ENCODE results near the gene LASP1. TPM values are rescaled to one million over a fixed set of nuclear protein-coding genes. Genes with fewer than 3 reads are reported as not detected.

The LASP1 gene
- total RNA-seq, 1 experiment from 2014 or later: 68.1 TPM

- Mint-ChIP-seq H3K9me3 (ENCODE audit: unreplicated experiment) (no peaks in the 10 kb centered on the region), H3K27ac (ENCODE audit: low read depth, unreplicated experiment) (peak overlapping the region; percentile 42), H3K27me3 (ENCODE audit: insufficient read depth, unreplicated experiment) (no peaks in the 10 kb centered on the region), H3K4me3 (ENCODE audit: unreplicated experiment) (no peak overlapping the region), H3K36me3 (ENCODE audit: insufficient read depth, unreplicated experiment) (peaks cover 56% of the 10 kb centered on the region), H3K4me1 (ENCODE audit: insufficient read depth, unreplicated experiment) (no peaks in the 10 kb centered on the region)
- no TSS peak for BruUV-seq (replicated peaks)
- no peak for TF ChIP-seq CTCF (IDR thresholded peaks at IDR 0.05; ENCODE audit: unreplicated experiment)
- DNase-seq (ENCODE audit: unreplicated experiment): no peak
- POLR2A ChIA-PET: interaction anchor here (1.1 kb wide), 1 partner anchor 25 kb away, joined by 3 read pairs; no protein-coding TSS in a partner anchor
- CTCF ChIA-PET: no interaction called here
- intact Hi-C loops (cut with micrococcal nuclease): no loop called here
Measured at GRCh38 chr17:38912221-38912813, 42.5 kb downstream of the LASP1 start.

GRCh38 chr17:38914741-38915638 lies 45.1 kb downstream of the LASP1 start:
- no peak for DNase-seq (ENCODE audit: unreplicated experiment)
- ChIA-PET POLR2A (interaction anchor here (0.7 kb wide), 1 partner anchor 43 kb away, joined by 3 read pairs; no protein-coding TSS in a partner anchor), CTCF (interaction anchor here (0.6 kb wide), 1 partner anchor 238 kb away, joined by 4 read pairs; no protein-coding TSS in a partner anchor)
- Mint-ChIP-seq H3K4me3 (ENCODE audit: unreplicated experiment) (no peak overlapping the region), H3K36me3 (ENCODE audit: insufficient read depth, unreplicated experiment) (peaks cover 75% of the 10 kb centered on the region), H3K9me3 (ENCODE audit: unreplicated experiment) (no peaks in the 10 kb centered on the region), H3K27ac (ENCODE audit: low read depth, unreplicated experiment) (no peak overlapping the region), H3K27me3 (ENCODE audit: insufficient read depth, unreplicated experiment) (no peaks in the 10 kb centered on the region), H3K4me1 (ENCODE audit: insufficient read depth, unreplicated experiment) (no peaks in the 10 kb centered on the region)
- TF ChIP-seq CTCF (IDR thresholded peaks at IDR 0.05; ENCODE audit: unreplicated experiment): no peak
- BruUV-seq (replicated peaks): no TSS peak
- intact Hi-C loops (cut with micrococcal nuclease): no loop called here

- Mint-ChIP-seq H3K9me3 (ENCODE audit: unreplicated experiment) (no peaks in the 10 kb centered on the region), H3K4me3 (ENCODE audit: unreplicated experiment) (no peak overlapping the region), H3K4me1 (ENCODE audit: insufficient read depth, unreplicated experiment) (no peaks in the 10 kb centered on the region), H3K27ac (ENCODE audit: low read depth, unreplicated experiment) (no peak overlapping the region), H3K27me3 (ENCODE audit: insufficient read depth, unreplicated experiment) (no peaks in the 10 kb centered on the region), H3K36me3 (ENCODE audit: insufficient read depth, unreplicated experiment) (peaks cover 73% of the 10 kb centered on the region)
- no peak for TF ChIP-seq CTCF (IDR thresholded peaks at IDR 0.05; ENCODE audit: unreplicated experiment)
- BruUV-seq (replicated peaks): no TSS peak
- ChIA-PET CTCF (interaction anchor here (0.6 kb wide), 1 partner anchor 239 kb away, joined by 4 read pairs; no protein-coding TSS in a partner anchor), POLR2A (interaction anchor here (0.7 kb wide), 1 partner anchor 44 kb away, joined by 3 read pairs; no protein-coding TSS in a partner anchor)
- no peak for DNase-seq (ENCODE audit: unreplicated experiment)
- intact Hi-C loops (cut with micrococcal nuclease): no loop called here
Measured at GRCh38 chr17:38915639-38915995, 45.8 kb downstream of the LASP1 start.

GRCh38 chr17:38916771-38917170 lies 46.9 kb downstream of the LASP1 start:
- no TSS peak for BruUV-seq (replicated peaks)
- Mint-ChIP-seq H3K4me1 (ENCODE audit: insufficient read depth, unreplicated experiment) (peaks cover 4% of the 10 kb centered on the region), H3K9me3 (ENCODE audit: unreplicated experiment) (no peaks in the 10 kb centered on the region), H3K27me3 (ENCODE audit: insufficient read depth, unreplicated experiment) (no peaks in the 10 kb centered on the region), H3K4me3 (ENCODE audit: unreplicated experiment) (no peak overlapping the region), H3K27ac (ENCODE audit: low read depth, unreplicated experiment) (no peak overlapping the region), H3K36me3 (ENCODE audit: insufficient read depth, unreplicated experiment) (peaks cover 75% of the 10 kb centered on the region)
- POLR2A ChIA-PET: interaction anchor here (0.6 kb wide), 1 partner anchor 328 kb away, joined by 3 read pairs; no protein-coding TSS in a partner anchor
- no peak for TF ChIP-seq CTCF (IDR thresholded peaks at IDR 0.05; ENCODE audit: unreplicated experiment)
- intact Hi-C loops (cut with micrococcal nuclease): no loop called here
- CTCF ChIA-PET: interaction anchor here (0.6 kb wide), 1 partner anchor 248 kb away, joined by 3 read pairs; no protein-coding TSS in a partner anchor
- DNase-seq (ENCODE audit: unreplicated experiment): no peak

All from MCF 10A (cell line).